Epidermal melanocyte (primary cell): Measurements from ENCODE around the gene KRTAP10-3.

Source experiments
- DNase-seq: peaks from one replicate; pipeline ENCODE4 v3.0.0; 2011; ENCODE audit warnings: low spot score; ENCODE audit not compliant: insufficient read length

KRTAP10-3 gene

GRCh38 chr21:44549525-44550211 is 8.9 kb downstream of the KRTAP10-3 start:
- no peak for DNase-seq

GRCh38 chr21:44548922-44549321 is 9.7 kb downstream of the KRTAP10-3 start:
- no peak for DNase-seq

GRCh38 chr21:44548381-44548780 is 10.2 kb downstream of the KRTAP10-3 start:
- no peak for DNase-seq

GRCh38 chr21:44547656-44548331 is 10.8 kb downstream of the KRTAP10-3 start:
- DNase-seq = no peak

GRCh38 chr21:44544566-44544965 is 14.0 kb downstream of the KRTAP10-3 start:
- no peak for DNase-seq

GRCh38 chr21:44542716-44543115 is 15.9 kb downstream of the KRTAP10-3 start:
- DNase-seq = no peak

GRCh38 chr21:44540741-44541288 is 17.8 kb downstream of the KRTAP10-3 start:
- DNase-seq = no peak

GRCh38 chr21:44539991-44540666 is 18.5 kb downstream of the KRTAP10-3 start, which contains the start of gene KRTAP10-1:
TSS of gene KRTAP10-1 (minus strand) at chr21:44540195. CDS start at chr21:44540150, 45 bp downstream.
- no peak for DNase-seq

- no peak for DNase-seq
Observed at GRCh38 chr21:44539046-44539445, 19.5 kb downstream of the KRTAP10-3 start.

GRCh38 chr21:44537930-44538911 is 20.4 kb downstream of the KRTAP10-3 start:
- no peak for DNase-seq

GRCh38 chr21:44535963-44536362 is 22.6 kb downstream of the KRTAP10-3 start:
- no peak for DNase-seq

GRCh38 chr21:44534688-44535087 is 23.9 kb downstream of the KRTAP10-3 start:
- DNase-seq = no peak

GRCh38 chr21:44533891-44534627 is 24.5 kb downstream of the KRTAP10-3 start:
- no peak for DNase-seq

- DNase-seq = no peak
Observed at GRCh38 chr21:44533121-44533890, 25.3 kb downstream of the KRTAP10-3 start.

- no peak for DNase-seq
Observed at GRCh38 chr21:44532712-44533111, 25.9 kb downstream of the KRTAP10-3 start.

- no peak for DNase-seq
Observed at GRCh38 chr21:44531606-44532564, 26.7 kb downstream of the KRTAP10-3 start.

GRCh38 chr21:44530903-44531605 is 27.5 kb downstream of the KRTAP10-3 start:
- no peak for DNase-seq
